OCI-LY7 (cell line): ENCODE results near the gene FAM13A. TPM values are rescaled to one million over a fixed set of nuclear protein-coding genes. Genes with fewer than 3 reads are reported as not detected.

Experiments used
- BruUV-seq: library from RNA; stranded (reverse); fragments of 400-500 nt; replicated peaks from 2 replicates; lab custom pipeline; 2021; lab: Mats Ljungman, UMichigan
- CTCF ChIA-PET: fragments of 300-600 bp; sonication (Branson Sonifier 250); formaldehyde crosslinking; loops from one replicate; lab custom pipeline; 2022; ENCODE audit warnings: antibody characterized with exemption; ENCODE audit not compliant: unreplicated experiment; lab: Charles Lee
- POLR2A ChIA-PET: fragments of 300-600 bp; sonication (Branson Sonifier 250); formaldehyde crosslinking; loops from one replicate; lab custom pipeline; 2022; ENCODE audit warnings: antibody characterized with exemption; lab: Charles Lee
- DNase-seq: peaks from one replicate; pipeline ENCODE4 v3.0.0-alpha.2; 2015; ENCODE audit warnings: low spot score
- H2AFZ ChIP-seq: fragments of 200-600 bp; sonication (generic), shearing (Covaris generic); 2 replicates; pipeline ENCODE4 v1.6.1; 2014; ENCODE audit warnings: mild to moderate bottlenecking, antibody characterized with exemption, low read length, moderate library complexity
- H3K27ac ChIP-seq: fragments of 200-600 bp; sonication (generic); 2 replicates; pipeline ENCODE4 v1.5.1; 2014; ENCODE audit warnings: mixed run types, low read depth, mild to moderate bottlenecking, moderate library complexity, low read length, inconsistent platforms; ENCODE audit not compliant: poor library complexity, severe bottlenecking
- H3K36me3 ChIP-seq: fragments of 200-600 bp; sonication (generic); 2 replicates; pipeline ENCODE4 v1.6.1; 2014; ENCODE audit warnings: mild to moderate bottlenecking, antibody characterized with exemption, low read length, moderate library complexity, mixed read lengths; ENCODE audit not compliant: insufficient read depth
- H3K4me1 ChIP-seq: fragments of 200-600 bp; sonication (generic); 2 replicates; pipeline ENCODE4 v1.5.1; 2014; ENCODE audit warnings: mild to moderate bottlenecking, low read length; ENCODE audit not compliant: insufficient read depth, poor library complexity, severe bottlenecking
- H3K4me2 ChIP-seq: fragments of 200-600 bp; sonication (generic); 2 replicates; pipeline ENCODE4 v1.6.1; 2014; ENCODE audit warnings: mild to moderate bottlenecking, low read length
- H3K4me3 ChIP-seq: fragments of 200-600 bp; sonication (generic); 2 replicates; pipeline ENCODE4 v1.5.1; 2014; ENCODE audit warnings: mild to moderate bottlenecking, low read depth, low read length; ENCODE audit not compliant: poor library complexity, severe bottlenecking
- H3K79me2 ChIP-seq: fragments of 200-600 bp; sonication (generic); 2 replicates; pipeline ENCODE4 v1.6.1; 2016; ENCODE audit warnings: low read depth, mild to moderate bottlenecking, low read length, moderate library complexity, mixed read lengths; ENCODE audit not compliant: insufficient read depth
- H3K9me2 ChIP-seq: fragments of 200-600 bp; sonication (generic); 2 replicates; pipeline ENCODE4 v1.6.1; 2016; ENCODE audit warnings: mild to moderate bottlenecking, low read length, mixed read lengths; ENCODE audit not compliant: insufficient read depth
- H3K9me3 ChIP-seq: fragments of 200-600 bp; sonication (generic); 2 replicates; pipeline ENCODE4 v1.6.1; 2014; ENCODE audit warnings: mild to moderate bottlenecking, mixed run types, low read length, mixed read lengths
- H4K20me1 ChIP-seq: fragments of 200-600 bp; sonication (generic); 2 replicates; pipeline ENCODE4 v1.6.1; 2014; ENCODE audit warnings: mild to moderate bottlenecking, antibody characterized with exemption, low read length, moderate library complexity, mixed read lengths; ENCODE audit not compliant: insufficient read depth
- CTCF ChIP-seq: fragments of 200-600 bp; sonication (generic); conservative IDR thresholded peaks from 2 replicates; pipeline ENCODE4 v1.5.1; 2014; ENCODE audit warnings: mild to moderate bottlenecking, antibody characterized with exemption, low read length, moderate library complexity, mixed read lengths
- EZH2phosphoT487 ChIP-seq: fragments of 200-600 bp; sonication (generic); IDR thresholded peaks from 2 replicates; pipeline ENCODE4 v1.6.1; 2018; ENCODE audit warnings: low read depth, borderline replicate concordance, mild to moderate bottlenecking, mixed run types, antibody characterized with exemption, low read length, moderate library complexity, mixed read lengths
- intact Hi-C: fragments of 100-400 bp; cut with micrococcal nuclease; formaldehyde crosslinking; loops from one replicate; pipeline ENCODE4 v1.10.0; 2022; ENCODE audit not compliant: unreplicated experiment
- total RNA-seq, 2 experiments: library from RNA; depleted of rRNA in 1 of 2; stranded (reverse); fragments of >200 nt in 1 of 2; shearing (Covaris generic) in 1 of 2; gene quantifications; 2 replicates each; pipeline ENCODE4 v1.2.3, GENCODE V29; 2014 to 2022

Gene FAM13A
- total RNA-seq, 2 experiments from 2014 or later = not detected

GRCh38 chr4:88900432-88900831 lies 156.6 kb downstream of the FAM13A start:
- H4K20me1 ChIP-seq = no peaks in the 10 kb centered on the region
- intact Hi-C loops = no loop called here
- no peak overlapping the region for H2AFZ ChIP-seq
- no peaks in the 10 kb centered on the region for H3K79me2 ChIP-seq
- ChIA-PET CTCF (no interaction called here), POLR2A (no interaction called here)
- no peaks in the 10 kb centered on the region for H3K36me3 ChIP-seq
- H3K27ac ChIP-seq = no peak overlapping the region
- no peaks in the 10 kb centered on the region for H3K9me3 ChIP-seq
- no peak overlapping the region for H3K4me2 ChIP-seq
- no peaks in the 10 kb centered on the region for H3K9me2 ChIP-seq
- no TSS peak for BruUV-seq
- no peak for TF ChIP-seq EZH2phosphoT487
- TF ChIP-seq CTCF = no peak
- no peaks in the 10 kb centered on the region for H3K4me1 ChIP-seq
- DNase-seq = no peak
- no peak overlapping the region for H3K4me3 ChIP-seq

GRCh38 chr4:88897752-88898151 lies 159.2 kb downstream of the FAM13A start:
- CTCF ChIA-PET = no interaction called here
- no peaks in the 10 kb centered on the region for H3K9me2 ChIP-seq
- POLR2A ChIA-PET = interaction anchor here (1.1 kb wide), 1 partner anchor 53 kb away, joined by 3 read pairs; no protein-coding TSS in a partner anchor
- no peak overlapping the region for H3K4me3 ChIP-seq
- H3K79me2 ChIP-seq = no peaks in the 10 kb centered on the region
- no peaks in the 10 kb centered on the region for H3K36me3 ChIP-seq
- H2AFZ ChIP-seq = no peak overlapping the region
- no peak for DNase-seq
- no peak for TF ChIP-seq EZH2phosphoT487
- TF ChIP-seq CTCF = no peak
- no peaks in the 10 kb centered on the region for H3K4me1 ChIP-seq
- no TSS peak for BruUV-seq
- H3K9me3 ChIP-seq = no peaks in the 10 kb centered on the region
- no peak overlapping the region for H3K27ac ChIP-seq
- H3K4me2 ChIP-seq = no peak overlapping the region
- intact Hi-C loops = no loop called here
- no peaks in the 10 kb centered on the region for H4K20me1 ChIP-seq

- H3K27ac ChIP-seq = no peak overlapping the region
- POLR2A ChIA-PET = no interaction called here
Measured at GRCh38 chr4:88897180-88897579, 159.8 kb downstream of the FAM13A start.

More at GRCh38 chr4:88897180-88897579, 159.8 kb downstream of the FAM13A start:
- intact Hi-C loops = no loop called here
- H3K9me2 ChIP-seq = no peaks in the 10 kb centered on the region
- no peak overlapping the region for H3K4me3 ChIP-seq
- no peak for DNase-seq
- H3K4me2 ChIP-seq = no peak overlapping the region
- H3K36me3 ChIP-seq = no peaks in the 10 kb centered on the region
- no peaks in the 10 kb centered on the region for H3K9me3 ChIP-seq
- H2AFZ ChIP-seq = no peak overlapping the region
- H3K79me2 ChIP-seq = no peaks in the 10 kb centered on the region
- TF ChIP-seq EZH2phosphoT487 (no peak), CTCF (no peak)
- CTCF ChIA-PET = no interaction called here
- no peaks in the 10 kb centered on the region for H3K4me1 ChIP-seq
- BruUV-seq = no TSS peak
- H4K20me1 ChIP-seq = no peaks in the 10 kb centered on the region
